WERI-Rb-1 (cell line): Measurements from ENCODE around the gene KLHL17.
A peak's percentile ranks its signal among the peaks of the same experiment; 100 is the strongest.

Source experiments
- DNase-seq: peaks from one replicate; pipeline ENCODE4 v3.0.0-alpha.2; 2020
- H3K27ac ChIP-seq: fragments of 250-450 bp; sonication (Bioruptor Pico); 2 replicates; pipeline ENCODE4 v1.5.1; 2020; ENCODE audit warnings: mild to moderate bottlenecking, moderate library complexity
- H3K27me3 ChIP-seq: fragments of 250-450 bp; sonication (Bioruptor Pico); 2 replicates; pipeline ENCODE4 v1.5.1; 2021; ENCODE audit warnings: mild to moderate bottlenecking, low read depth, moderate library complexity; ENCODE audit not compliant: insufficient read depth, severe bottlenecking
- H3K36me3 ChIP-seq: fragments of 250-450 bp; sonication (Bioruptor Pico); 2 replicates; pipeline ENCODE4 v1.5.1; 2020; ENCODE audit warnings: mild to moderate bottlenecking, moderate library complexity
- H3K4me3 ChIP-seq: 2 replicates; pipeline ENCODE4 v1.5.1; 2011; ENCODE audit warnings: low read depth, mild to moderate bottlenecking, control low read depth, low read length
- H3K9me3 ChIP-seq: fragments of 250-450 bp; sonication (Bioruptor Pico); 2 replicates; pipeline ENCODE4 v1.5.1; 2021; ENCODE audit warnings: mild to moderate bottlenecking, moderate library complexity; ENCODE audit not compliant: severe bottlenecking
- CTCF ChIP-seq: IDR thresholded peaks from 2 replicates; pipeline ENCODE4 v1.5.1; 2011; ENCODE audit warnings: low read depth, mild to moderate bottlenecking, control low read depth, inconsistent platforms, low read length

KLHL17 gene

GRCh38 chr1:958823-959730, 1.3 kb upstream of the KLHL17 start, which contains the start of gene NOC2L:
TSS of gene NOC2L (minus strand) at chr1:959256. CDS start at chr1:959240, 16 bp downstream.
- peaks cover 46% of the 10 kb centered on the region for H3K36me3 ChIP-seq
- peak; percentile 91 for DNase-seq
- H3K27me3 ChIP-seq = no peaks in the 10 kb centered on the region
- H3K4me3 ChIP-seq = peak within 1 kb of the TSS; percentile 100
- no peaks in the 10 kb centered on the region for H3K9me3 ChIP-seq
- no peak for TF ChIP-seq CTCF
- peak within 1 kb of the TSS; percentile 60 for H3K27ac ChIP-seq

- Histone ChIP-seq H3K4me3 (peak overlapping the region; percentile 66), H3K27ac (peak overlapping the region; percentile 68), H3K9me3 (no peaks in the 10 kb centered on the region), H3K27me3 (no peaks in the 10 kb centered on the region), H3K36me3 (peaks cover 43% of the 10 kb centered on the region)
- no peak for DNase-seq
- no peak for TF ChIP-seq CTCF
Measured at GRCh38 chr1:959731-960362, 537 bp upstream of the KLHL17 start.

GRCh38 chr1:961132-961669, 817 bp downstream of the KLHL17 start:
- Histone ChIP-seq H3K9me3 (no peaks in the 10 kb centered on the region), H3K27ac (no peak overlapping the region), H3K36me3 (peaks cover 38% of the 10 kb centered on the region), H3K4me3 (peak overlapping the region; percentile 66), H3K27me3 (no peaks in the 10 kb centered on the region)
- no peak for TF ChIP-seq CTCF
- DNase-seq = no peak

- Histone ChIP-seq H3K27me3 (no peaks in the 10 kb centered on the region), H3K4me3 (no peak overlapping the region), H3K36me3 (peaks cover 29% of the 10 kb centered on the region), H3K9me3 (no peaks in the 10 kb centered on the region), H3K27ac (no peak overlapping the region)
- no peak for TF ChIP-seq CTCF
- DNase-seq = no peak
Measured at GRCh38 chr1:962381-963300, 2.3 kb downstream of the KLHL17 start.

GRCh38 chr1:963301-963651, 2.9 kb downstream of the KLHL17 start:
- Histone ChIP-seq H3K4me3 (no peak overlapping the region), H3K27ac (no peak overlapping the region), H3K36me3 (peaks cover 29% of the 10 kb centered on the region), H3K27me3 (no peaks in the 10 kb centered on the region), H3K9me3 (no peaks in the 10 kb centered on the region)
- TF ChIP-seq CTCF = no peak
- no peak for DNase-seq
